Fibroblast of villous mesenchyme (primary cell): ENCODE data around the gene TCAIM. TPM values are rescaled to one million over a fixed set of nuclear protein-coding genes. Genes with fewer than 3 reads are reported as not detected.
A peak's percentile ranks its signal among the peaks of the same experiment; 100 is the strongest.

Experiments
- DNase-seq: peaks from one replicate; pipeline ENCODE4 v3.0.0-alpha.2; 2010; ENCODE audit warnings: low read depth
- H3K4me3 ChIP-seq: 2 replicates; pipeline ENCODE4 v1.5.1; 2011; ENCODE audit warnings: low read depth, mild to moderate bottlenecking, low read length
- total RNA-seq: library from RNA; depleted of rRNA; stranded (reverse); fragments of >200 nt; gene quantifications from 2 replicates; pipeline ENCODE4 v1.2.3, GENCODE V29; 2012
- TF ChIP-seq, protein P1 (sequence below): IDR thresholded peaks from 2 replicates; pipeline ENCODE4 v1.5.1; 2012; ENCODE audit warnings: low read depth, mild to moderate bottlenecking, low read length; ENCODE audit not compliant: insufficient read depth

The TCAIM gene
- total RNA-seq = 19.6 and 37.6 TPM in 2 replicates

GRCh38 chr3:44338010-44338827 lies at the start of gene TCAIM:
Gene TCAIM (plus strand): TSS chr3:44338766. CDS start chr3:44354783, 16,017 bp downstream.
- DNase-seq = peak; percentile 98
- peak within 1 kb of the TSS; percentile 84 for H3K4me3 ChIP-seq
- TF ChIP-seq, protein P1, sequence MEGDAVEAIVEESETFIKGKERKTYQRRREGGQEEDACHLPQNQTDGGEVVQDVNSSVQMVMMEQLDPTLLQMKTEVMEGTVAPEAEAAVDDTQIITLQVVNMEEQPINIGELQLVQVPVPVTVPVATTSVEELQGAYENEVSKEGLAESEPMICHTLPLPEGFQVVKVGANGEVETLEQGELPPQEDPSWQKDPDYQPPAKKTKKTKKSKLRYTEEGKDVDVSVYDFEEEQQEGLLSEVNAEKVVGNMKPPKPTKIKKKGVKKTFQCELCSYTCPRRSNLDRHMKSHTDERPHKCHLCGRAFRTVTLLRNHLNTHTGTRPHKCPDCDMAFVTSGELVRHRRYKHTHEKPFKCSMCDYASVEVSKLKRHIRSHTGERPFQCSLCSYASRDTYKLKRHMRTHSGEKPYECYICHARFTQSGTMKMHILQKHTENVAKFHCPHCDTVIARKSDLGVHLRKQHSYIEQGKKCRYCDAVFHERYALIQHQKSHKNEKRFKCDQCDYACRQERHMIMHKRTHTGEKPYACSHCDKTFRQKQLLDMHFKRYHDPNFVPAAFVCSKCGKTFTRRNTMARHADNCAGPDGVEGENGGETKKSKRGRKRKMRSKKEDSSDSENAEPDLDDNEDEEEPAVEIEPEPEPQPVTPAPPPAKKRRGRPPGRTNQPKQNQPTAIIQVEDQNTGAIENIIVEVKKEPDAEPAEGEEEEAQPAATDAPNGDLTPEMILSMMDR = no peak

GRCh38 chr3:44289882-44290462 lies 48.6 kb upstream of the TCAIM start:
- H3K4me3 ChIP-seq = no peak overlapping the region
- TF ChIP-seq, protein P1 = no peak
- no peak for DNase-seq

- no peak for DNase-seq
- no peak overlapping the region for H3K4me3 ChIP-seq
- TF ChIP-seq, protein P1 = no peak
These were observed 46.3 kb upstream of the TCAIM start for GRCh38 chr3:44292276-44292675.

DNA sequence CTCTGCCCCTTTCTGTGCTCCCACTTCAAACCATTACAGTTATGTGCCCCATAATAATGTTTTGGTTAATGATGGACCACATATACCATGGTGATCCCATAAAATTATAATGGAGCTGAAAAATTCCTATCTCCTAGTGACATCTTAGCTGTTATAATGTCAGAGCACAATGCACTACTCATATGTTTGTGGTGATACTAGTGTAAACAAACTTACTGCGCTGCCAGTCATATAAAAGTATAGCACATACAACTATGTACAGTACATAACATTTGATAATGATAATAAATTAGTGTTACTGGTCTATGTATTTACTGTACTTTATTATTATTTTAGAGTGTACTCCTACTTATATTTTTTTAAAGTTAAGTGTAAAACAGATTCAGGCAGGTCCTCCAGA lies 45.6 kb upstream of the TCAIM start:
- no peak overlapping the region for H3K4me3 ChIP-seq
- DNase-seq = no peak
- TF ChIP-seq, protein P1 = no peak

DNA sequence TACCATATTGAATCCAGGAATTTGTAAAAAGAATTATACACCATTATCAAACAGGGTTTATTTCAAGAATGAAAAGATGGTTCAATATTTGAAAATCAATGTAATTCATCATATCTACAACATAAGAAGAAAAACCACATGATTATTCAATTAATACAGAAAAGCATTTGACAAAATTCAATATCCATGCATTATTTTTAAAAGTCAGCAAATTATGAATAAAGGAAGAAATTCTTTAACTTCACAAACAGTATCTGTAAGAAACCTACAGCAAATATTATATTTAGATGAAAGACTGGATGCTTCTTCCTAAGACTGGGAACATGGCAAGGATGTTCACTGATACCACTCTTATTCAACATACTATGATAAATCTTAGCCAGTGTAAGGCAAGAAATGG lies 41.3 kb upstream of the TCAIM start:
- TF ChIP-seq, protein P1 = no peak
- no peak for DNase-seq
- no peak overlapping the region for H3K4me3 ChIP-seq

- TF ChIP-seq, protein P1 = no peak
These were observed 36.8 kb upstream of the TCAIM start for GRCh38 chr3:44301746-44302145.

More at GRCh38 chr3:44301746-44302145, 36.8 kb upstream of the TCAIM start:
- no peak for DNase-seq
- H3K4me3 ChIP-seq = no peak overlapping the region
